Stimulated activated CD4-positive, alpha-beta T cell treated with anti-CD3 and anti-CD28 coated beads, Interleukin-2, amount 100 ng/mL, for 48 hours (primary cell): ENCODE data around the gene SPPL2B.
A peak's percentile ranks its signal among the peaks of the same experiment; 100 is the strongest.
"Not testable (repeated sequence)": the region's sequence is repeated elsewhere in the genome, so short reads cannot be mapped to it uniquely, and the experiment has no call there.

Experiments used
- DNase-seq, 2 donors: peaks; one replicate each; pipeline ENCODE4 v3.0.0-alpha.2; 2020

Gene SPPL2B

GRCh38 chr19:2382530-2383222 lies 54.2 kb downstream of the SPPL2B start:
- no peak for DNase-seq

- no peak for DNase-seq
Measured at GRCh38 chr19:2385053-2385721, 56.7 kb downstream of the SPPL2B start.

GRCh38 chr19:2387367-2388288 lies 59.1 kb downstream of the SPPL2B start:
- no peak for DNase-seq

- no peak for DNase-seq
Measured at GRCh38 chr19:2389594-2389993, 61.1 kb downstream of the SPPL2B start.

- DNase-seq = peak; percentile 13 to 23
Measured at GRCh38 chr19:2391118-2391725, 62.7 kb downstream of the SPPL2B start.

- DNase-seq = no peak
Measured at GRCh38 chr19:2392366-2392765, 63.9 kb downstream of the SPPL2B start.

GRCh38 chr19:2392899-2393298 lies 64.4 kb downstream of the SPPL2B start:
- not testable (repeated sequence) for DNase-seq

- DNase-seq = no peak
Measured at GRCh38 chr19:2394054-2394441, 65.6 kb downstream of the SPPL2B start.

GRCh38 chr19:2394442-2395292 lies 66.2 kb downstream of the SPPL2B start:
- no peak for DNase-seq

GRCh38 chr19:2395293-2395829 lies 66.9 kb downstream of the SPPL2B start:
- not testable (repeated sequence) for DNase-seq

- not testable (repeated sequence) for DNase-seq
Measured at GRCh38 chr19:2397173-2397572, 68.7 kb downstream of the SPPL2B start.

GRCh38 chr19:2398735-2399305 lies 70.3 kb downstream of the SPPL2B start:
- no peak for DNase-seq

- no peak for DNase-seq
Measured at GRCh38 chr19:2399582-2399981, 71.1 kb downstream of the SPPL2B start.
